GM18909 (cell line): ENCODE results near the gene ATP6V0D1.
"Not testable (repeated sequence)": the region's sequence is repeated elsewhere in the genome, so short reads cannot be mapped to it uniquely, and the experiment has no call there.

Source experiments
- ATAC-seq: cut with Tn5 transposase; IDR thresholded peaks from one replicate; pipeline ENCODE4 v1.9.1; 2021; ENCODE audit warnings: mild to moderate bottlenecking; ENCODE audit not compliant: unreplicated experiment, poor library complexity

ATP6V0D1 gene

GRCh38 chr16:67430504-67430976 lies 50.4 kb downstream of the ATP6V0D1 start:
- ATAC-seq, result no peak

- ATAC-seq, result no peak
Measured at GRCh38 chr16:67429799-67430503, 51.0 kb downstream of the ATP6V0D1 start.

- ATAC-seq, result no peak
Measured at GRCh38 chr16:67429053-67429798, 51.7 kb downstream of the ATP6V0D1 start.

- ATAC-seq, result no peak
Measured at GRCh38 chr16:67428146-67428731, 52.7 kb downstream of the ATP6V0D1 start.

- ATAC-seq, result no peak
Measured at GRCh38 chr16:67426950-67427349, 54.0 kb downstream of the ATP6V0D1 start.

GRCh38 chr16:67426022-67426421 lies 54.9 kb downstream of the ATP6V0D1 start:
- ATAC-seq, result no peak

- ATAC-seq, result no peak
Measured at GRCh38 chr16:67425580-67425979, 55.4 kb downstream of the ATP6V0D1 start.

GRCh38 chr16:67425061-67425460 lies 55.9 kb downstream of the ATP6V0D1 start:
- no peak for ATAC-seq

GRCh38 chr16:67424261-67424615 lies 56.7 kb downstream of the ATP6V0D1 start:
- ATAC-seq, result no peak

GRCh38 chr16:67423611-67424260 lies 57.2 kb downstream of the ATP6V0D1 start:
- ATAC-seq, result no peak

GRCh38 chr16:67423015-67423414 lies 57.9 kb downstream of the ATP6V0D1 start:
- no peak for ATAC-seq

GRCh38 chr16:67421030-67421429 lies 59.9 kb downstream of the ATP6V0D1 start:
- ATAC-seq, result no peak

GRCh38 chr16:67419931-67420330 lies 61.0 kb downstream of the ATP6V0D1 start:
- ATAC-seq, result no peak

- ATAC-seq, result no peak
Measured at GRCh38 chr16:67419502-67419901, 61.5 kb downstream of the ATP6V0D1 start.

GRCh38 chr16:67417333-67418061 lies 63.5 kb downstream of the ATP6V0D1 start:
- ATAC-seq, result no peak

- peak; percentile 71 for ATAC-seq
Measured at GRCh38 chr16:67415872-67416793, 64.8 kb downstream of the ATP6V0D1 start, which contains the start of gene ZDHHC1. Gene ZDHHC1 (minus strand): TSS chr16:67416477. CDS start chr16:67407775, 8,702 bp downstream.

- not testable (repeated sequence) for ATAC-seq
Measured at GRCh38 chr16:67415421-67415820, 65.5 kb downstream of the ATP6V0D1 start.

- no peak for ATAC-seq
Measured at GRCh38 chr16:67413978-67414911, 66.7 kb downstream of the ATP6V0D1 start.
